ENCODE measurements around the gene TMOD1. TPM values are rescaled to one million over a fixed set of nuclear protein-coding genes. Genes with fewer than 3 reads are reported as not detected.

Gene TMOD1
- total and polyA plus RNA-seq, 9 of the 15 experiments (the other 6 are each of a cell fraction or from before 2014, with no cell fraction given) = 7.1 to 41.2 (median 14.2) TPM

DNA sequence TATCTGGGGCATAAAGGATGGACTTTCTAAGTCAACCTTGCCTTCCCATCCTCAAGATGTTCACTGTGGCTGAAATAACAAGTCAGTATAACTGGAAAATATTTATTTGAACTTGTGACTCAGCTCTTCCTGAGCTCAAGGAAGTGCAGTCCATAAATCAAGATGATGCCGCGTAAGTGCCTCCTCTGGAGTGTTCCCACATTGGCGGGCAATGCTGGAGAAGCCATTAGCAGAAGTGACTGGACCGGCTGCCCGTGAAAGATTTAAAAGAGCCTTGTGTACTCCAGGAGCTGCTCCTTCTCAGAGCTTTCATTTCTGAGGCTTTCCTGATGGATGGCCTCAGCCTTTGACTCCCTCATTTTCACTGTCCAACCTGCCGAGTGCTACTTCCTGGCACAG, 17.4 kb downstream of the TMOD1 start (continued):
- TF ChIP-seq, protein P1, sequence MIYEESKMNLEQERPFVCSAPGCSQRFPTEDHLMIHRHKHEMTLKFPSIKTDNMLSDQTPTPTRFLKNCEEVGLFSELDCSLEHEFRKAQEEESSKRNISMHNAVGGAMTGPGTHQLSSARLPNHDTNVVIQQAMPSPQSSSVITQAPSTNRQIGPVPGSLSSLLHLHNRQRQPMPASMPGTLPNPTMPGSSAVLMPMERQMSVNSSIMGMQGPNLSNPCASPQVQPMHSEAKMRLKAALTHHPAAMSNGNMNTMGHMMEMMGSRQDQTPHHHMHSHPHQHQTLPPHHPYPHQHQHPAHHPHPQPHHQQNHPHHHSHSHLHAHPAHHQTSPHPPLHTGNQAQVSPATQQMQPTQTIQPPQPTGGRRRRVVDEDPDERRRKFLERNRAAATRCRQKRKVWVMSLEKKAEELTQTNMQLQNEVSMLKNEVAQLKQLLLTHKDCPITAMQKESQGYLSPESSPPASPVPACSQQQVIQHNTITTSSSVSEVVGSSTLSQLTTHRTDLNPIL (CRISPR knock-in tag; IDR thresholded peaks at IDR 0.05) = no peak
- TF ChIP-seq, protein P2, sequence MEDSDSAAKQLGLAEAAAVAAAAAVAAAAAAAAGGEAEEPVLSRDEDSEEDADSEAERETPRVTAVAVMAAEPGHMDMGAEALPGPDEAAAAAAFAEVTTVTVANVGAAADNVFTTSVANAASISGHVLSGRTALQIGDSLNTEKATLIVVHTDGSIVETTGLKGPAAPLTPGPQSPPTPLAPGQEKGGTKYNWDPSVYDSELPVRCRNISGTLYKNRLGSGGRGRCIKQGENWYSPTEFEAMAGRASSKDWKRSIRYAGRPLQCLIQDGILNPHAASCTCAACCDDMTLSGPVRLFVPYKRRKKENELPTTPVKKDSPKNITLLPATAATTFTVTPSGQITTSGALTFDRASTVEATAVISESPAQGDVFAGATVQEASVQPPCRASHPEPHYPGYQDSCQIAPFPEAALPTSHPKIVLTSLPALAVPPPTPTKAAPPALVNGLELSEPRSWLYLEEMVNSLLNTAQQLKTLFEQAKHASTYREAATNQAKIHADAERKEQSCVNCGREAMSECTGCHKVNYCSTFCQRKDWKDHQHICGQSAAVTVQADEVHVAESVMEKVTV (CRISPR knock-in tag; IDR thresholded peaks at IDR 0.05) = no peak
- TF ChIP-seq, protein P3, sequence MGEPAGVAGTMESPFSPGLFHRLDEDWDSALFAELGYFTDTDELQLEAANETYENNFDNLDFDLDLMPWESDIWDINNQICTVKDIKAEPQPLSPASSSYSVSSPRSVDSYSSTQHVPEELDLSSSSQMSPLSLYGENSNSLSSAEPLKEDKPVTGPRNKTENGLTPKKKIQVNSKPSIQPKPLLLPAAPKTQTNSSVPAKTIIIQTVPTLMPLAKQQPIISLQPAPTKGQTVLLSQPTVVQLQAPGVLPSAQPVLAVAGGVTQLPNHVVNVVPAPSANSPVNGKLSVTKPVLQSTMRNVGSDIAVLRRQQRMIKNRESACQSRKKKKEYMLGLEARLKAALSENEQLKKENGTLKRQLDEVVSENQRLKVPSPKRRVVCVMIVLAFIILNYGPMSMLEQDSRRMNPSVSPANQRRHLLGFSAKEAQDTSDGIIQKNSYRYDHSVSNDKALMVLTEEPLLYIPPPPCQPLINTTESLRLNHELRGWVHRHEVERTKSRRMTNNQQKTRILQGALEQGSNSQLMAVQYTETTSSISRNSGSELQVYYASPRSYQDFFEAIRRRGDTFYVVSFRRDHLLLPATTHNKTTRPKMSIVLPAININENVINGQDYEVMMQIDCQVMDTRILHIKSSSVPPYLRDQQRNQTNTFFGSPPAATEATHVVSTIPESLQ (CRISPR knock-in tag; IDR thresholded peaks at IDR 0.05) = no peak
- TF ChIP-seq FOXK2 (conservative IDR thresholded peaks at IDR 0.05 in 1 of 2, IDR thresholded peaks at IDR 0.05 in 1 of 2; ENCODE audit: low read depth in 2 of 2) (no peak), PURB (CRISPR knock-in tag; IDR thresholded peaks at IDR 0.05; ENCODE audit: low read depth) (no peak), RBM22 (IDR thresholded peaks at IDR 0.05; ENCODE audit: low read depth, low read length, poor library complexity, severe bottlenecking) (no peak), CHD2 (IDR thresholded peaks at IDR 0.05; ENCODE audit: low read depth, low read length) (no peak), HSF4 (CRISPR knock-in tag; IDR thresholded peaks at IDR 0.05; ENCODE audit: borderline replicate concordance) (no peak), BCL6 (CRISPR knock-in tag; IDR thresholded peaks at IDR 0.05) (no peak), MTA1 (IDR thresholded peaks at IDR 0.05; ENCODE audit: borderline replicate concordance) (no peak), NCOR1 (IDR thresholded peaks at IDR 0.05) (no peak), SIN3B (IDR thresholded peaks at IDR 0.05; ENCODE audit: low read depth) (no peak), MAFG (tag; conservative IDR thresholded peaks at IDR 0.05) (peak; percentile 61), ZNF778 (CRISPR knock-in tag; IDR thresholded peaks at IDR 0.05) (no peak), JUND (IDR thresholded peaks at IDR 0.05; ENCODE audit: borderline replicate concordance, low read depth, low read length) (peak; percentile 54; the same call in 1 of the 2 replicates), JUND (tag; IDR thresholded peaks at IDR 0.05; ENCODE audit: borderline replicate concordance, low read depth, low read length) (no peak), PTRF (tag; IDR thresholded peaks at IDR 0.05) (no peak)
- TF ChIP-seq, protein P4, sequence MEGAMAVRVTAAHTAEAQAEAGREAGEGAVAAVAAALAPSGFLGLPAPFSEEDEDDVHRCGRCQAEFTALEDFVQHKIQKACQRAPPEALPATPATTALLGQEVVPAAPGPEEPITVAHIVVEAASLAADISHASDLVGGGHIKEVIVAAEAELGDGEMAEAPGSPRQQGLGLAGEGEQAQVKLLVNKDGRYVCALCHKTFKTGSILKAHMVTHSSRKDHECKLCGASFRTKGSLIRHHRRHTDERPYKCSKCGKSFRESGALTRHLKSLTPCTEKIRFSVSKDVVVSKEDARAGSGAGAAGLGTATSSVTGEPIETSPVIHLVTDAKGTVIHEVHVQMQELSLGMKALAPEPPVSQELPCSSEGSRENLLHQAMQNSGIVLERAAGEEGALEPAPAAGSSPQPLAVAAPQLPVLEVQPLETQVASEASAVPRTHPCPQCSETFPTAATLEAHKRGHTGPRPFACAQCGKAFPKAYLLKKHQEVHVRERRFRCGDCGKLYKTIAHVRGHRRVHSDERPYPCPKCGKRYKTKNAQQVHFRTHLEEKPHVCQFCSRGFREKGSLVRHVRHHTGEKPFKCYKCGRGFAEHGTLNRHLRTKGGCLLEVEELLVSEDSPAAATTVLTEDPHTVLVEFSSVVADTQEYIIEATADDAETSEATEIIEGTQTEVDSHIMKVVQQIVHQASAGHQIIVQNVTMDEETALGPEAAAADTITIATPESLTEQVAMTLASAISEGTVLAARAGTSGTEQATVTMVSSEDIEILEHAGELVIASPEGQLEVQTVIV (CRISPR knock-in tag; IDR thresholded peaks at IDR 0.05; ENCODE audit: borderline replicate concordance) = no peak
- TF ChIP-seq, protein P5, sequence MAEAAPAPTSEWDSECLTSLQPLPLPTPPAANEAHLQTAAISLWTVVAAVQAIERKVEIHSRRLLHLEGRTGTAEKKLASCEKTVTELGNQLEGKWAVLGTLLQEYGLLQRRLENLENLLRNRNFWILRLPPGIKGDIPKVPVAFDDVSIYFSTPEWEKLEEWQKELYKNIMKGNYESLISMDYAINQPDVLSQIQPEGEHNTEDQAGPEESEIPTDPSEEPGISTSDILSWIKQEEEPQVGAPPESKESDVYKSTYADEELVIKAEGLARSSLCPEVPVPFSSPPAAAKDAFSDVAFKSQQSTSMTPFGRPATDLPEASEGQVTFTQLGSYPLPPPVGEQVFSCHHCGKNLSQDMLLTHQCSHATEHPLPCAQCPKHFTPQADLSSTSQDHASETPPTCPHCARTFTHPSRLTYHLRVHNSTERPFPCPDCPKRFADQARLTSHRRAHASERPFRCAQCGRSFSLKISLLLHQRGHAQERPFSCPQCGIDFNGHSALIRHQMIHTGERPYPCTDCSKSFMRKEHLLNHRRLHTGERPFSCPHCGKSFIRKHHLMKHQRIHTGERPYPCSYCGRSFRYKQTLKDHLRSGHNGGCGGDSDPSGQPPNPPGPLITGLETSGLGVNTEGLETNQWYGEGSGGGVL (CRISPR knock-in tag; IDR thresholded peaks at IDR 0.05) = no peak

Data from K562 (cell line).